SK-N-SH (cell line): ENCODE data around the gene PIK3CA.

Experiments used
- CHD2 ChIP-seq: fragments of 150-350 bp; IDR thresholded peaks from 2 replicates; pipeline ENCODE4 v1.6.1; 2018; ENCODE audit warnings: low read length; ENCODE audit not compliant: partially characterized antibody
- CTCF ChIP-seq: fragments of 200-600 bp; sonication (generic); IDR thresholded peaks from 2 replicates; pipeline ENCODE4 v1.6.1; 2017; ENCODE audit warnings: antibody characterized with exemption, mild to moderate bottlenecking, moderate library complexity
- EP300 ChIP-seq, 2 experiments: IDR thresholded peaks; 2 replicates each; pipeline versions ENCODE4 v1.4.0 to v1.6.1; 2012; ENCODE audit warnings: borderline replicate concordance in 1 of 2, low read depth in 1 of 2, low read length in 1 of 2
- SMC3 ChIP-seq: IDR thresholded peaks from 2 replicates; pipeline ENCODE4 v1.6.1; 2012; ENCODE audit warnings: low read depth, low read length, improper control_type of control experiment
- TEAD4 ChIP-seq: IDR thresholded peaks from 2 replicates; pipeline ENCODE4 v1.4.0; 2012; ENCODE audit warnings: mild to moderate bottlenecking, borderline replicate concordance; ENCODE audit not compliant: insufficient read depth
- ZBTB33 ChIP-seq: IDR thresholded peaks from 2 replicates; pipeline ENCODE4 v1.4.0; 2012; ENCODE audit warnings: low read depth, borderline replicate concordance

- TF ChIP-seq EP300 (IDR thresholded peaks at IDR 0.05; ENCODE audit: borderline replicate concordance in 1 of 2, low read depth in 1 of 2, low read length in 1 of 2) (no peak), ZBTB33 (no peak), TEAD4 (no peak), CHD2 (no peak), CTCF (no peak), SMC3 (no peak)
These were observed 47.5 kb upstream of the PIK3CA start for GRCh38 chr3:179100652-179101051.
